Smooth muscle cell (in vitro differentiated cells): ENCODE measurements around the gene KCNQ5. TPM values are rescaled to one million over a fixed set of nuclear protein-coding genes. Genes with fewer than 3 reads are reported as not detected.

ENCODE experiments used
- DNase-seq: peaks from one replicate; lab custom pipeline; 2025; ENCODE audit not compliant: unreplicated experiment; lab: John Stamatoyannopoulos, UW
- H2AFZ ChIP-seq: fragments of 200-600 bp; sonication (generic); 2 replicates; pipeline ENCODE4 v1.6.0; 2016; ENCODE audit warnings: antibody characterized with exemption, low read depth, mild to moderate bottlenecking
- H3F3A ChIP-seq: fragments of 200-600 bp; sonication (generic); 2 replicates; pipeline ENCODE4 v1.6.0; 2017; ENCODE audit warnings: antibody characterized with exemption, low read depth
- H3K27ac ChIP-seq: fragments of 200-600 bp; sonication (generic); 2 replicates; pipeline ENCODE4 v1.5.1; 2016; ENCODE audit warnings: low read depth, mild to moderate bottlenecking
- H3K27me3 ChIP-seq: fragments of 200-600 bp; sonication (generic); 2 replicates; pipeline ENCODE4 v1.6.1; 2016; ENCODE audit warnings: low read depth, mild to moderate bottlenecking
- H3K36me3 ChIP-seq: fragments of 200-600 bp; sonication (generic); 2 replicates; pipeline ENCODE4 v1.5.1; 2016; ENCODE audit warnings: low read depth
- H3K4me1 ChIP-seq: fragments of 200-600 bp; sonication (generic); 2 replicates; pipeline ENCODE4 v1.5.1; 2016; ENCODE audit warnings: low read depth
- H3K4me2 ChIP-seq: fragments of 200-600 bp; sonication (generic); 2 replicates; pipeline ENCODE4 v1.6.0; 2016; ENCODE audit warnings: mild to moderate bottlenecking
- H3K4me3 ChIP-seq: fragments of 200-600 bp; sonication (generic); 2 replicates; pipeline ENCODE4 v1.5.1; 2016; ENCODE audit warnings: mild to moderate bottlenecking
- H3K79me2 ChIP-seq: fragments of 200-600 bp; sonication (generic); 2 replicates; pipeline ENCODE4 v1.6.0; 2016; ENCODE audit warnings: low read depth, mild to moderate bottlenecking
- H3K9ac ChIP-seq: fragments of 200-600 bp; sonication (generic); 2 replicates; pipeline ENCODE4 v1.6.0; 2016; ENCODE audit warnings: low read depth
- H3K9me3 ChIP-seq: fragments of 200-600 bp; sonication (generic); replicated peaks from 2 replicates; pipeline ENCODE4 v1.5.1; 2016; ENCODE audit warnings: low read depth
- H4K20me1 ChIP-seq: fragments of 200-600 bp; sonication (generic); 2 replicates; pipeline ENCODE4 v1.6.0; 2016; ENCODE audit warnings: low read depth
- WGBS: methylation state at CpG from one replicate; pipeline ENCODE4 v1.1.7; 2016; ENCODE audit warnings: low lambda C conversion rate; 5-methylcytosine and 5-hydroxymethylcytosine counted together
- polyA plus RNA-seq: library from polyadenylated mRNA; unstranded; fragments of >200 nt; fragmentation: Nextera tagmentation; extraction: Ambion mirVana; gene quantifications from 2 replicates; pipeline ENCODE4 v1.2.1, GENCODE V29; 2016
- total RNA-seq: library from RNA; depleted of rRNA; stranded (reverse); fragments of >200 nt; gene quantifications from 2 replicates; pipeline ENCODE4 v1.2.3, GENCODE V29; 2014
- TF ChIP-seq, protein P1 (sequence below): fragments of 200-600 bp; sonication (generic); IDR thresholded peaks from 2 replicates; pipeline ENCODE4 v1.5.1; 2017; ENCODE audit warnings: borderline replicate concordance, mild to moderate bottlenecking, antibody characterized with exemption; ENCODE audit not compliant: insufficient read depth, poor library complexity, severe bottlenecking

KCNQ5 gene
- total and polyA plus RNA-seq, 2 experiments from 2014 or later = 1.2 to 2.0 TPM

DNA sequence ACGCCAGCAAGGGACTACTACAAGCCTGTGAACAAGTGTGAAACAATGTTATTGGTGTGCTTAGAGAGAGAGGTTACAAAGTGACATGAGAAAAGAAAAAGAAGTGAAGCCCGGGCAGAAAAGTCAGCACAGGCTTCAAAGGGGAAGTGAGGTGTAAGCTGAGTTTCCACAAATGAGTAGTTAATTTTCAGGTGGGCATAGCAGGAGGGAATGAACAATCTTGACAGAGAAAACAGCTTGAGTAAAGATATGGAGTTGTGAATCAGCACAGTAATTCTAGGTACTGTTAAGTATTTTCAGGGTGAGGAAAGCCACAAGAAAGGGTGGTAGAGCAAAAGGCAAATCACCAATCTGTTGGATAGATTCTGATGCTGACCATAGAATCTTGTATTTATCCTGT, 4.3 kb downstream of the KCNQ5 start:
- Histone ChIP-seq H4K20me1 (no peaks in the 10 kb centered on the region), H3K4me2 (no peak overlapping the region), H3K36me3 (no peaks in the 10 kb centered on the region), H2AFZ (no peak overlapping the region), H3K9ac (no peak overlapping the region), H3F3A (peaks cover 5% of the 10 kb centered on the region), H3K27ac (no peak overlapping the region), H3K9me3 (no peaks in the 10 kb centered on the region), H3K4me1 (peaks cover 7% of the 10 kb centered on the region), H3K4me3 (no peak overlapping the region), H3K79me2 (peaks cover 7% of the 10 kb centered on the region), H3K27me3 (peaks cover 4% of the 10 kb centered on the region)
- no peak for DNase-seq
- WGBS = 93% methylated on average over 2 of the region's 2 CpGs
- TF ChIP-seq, protein P1, sequence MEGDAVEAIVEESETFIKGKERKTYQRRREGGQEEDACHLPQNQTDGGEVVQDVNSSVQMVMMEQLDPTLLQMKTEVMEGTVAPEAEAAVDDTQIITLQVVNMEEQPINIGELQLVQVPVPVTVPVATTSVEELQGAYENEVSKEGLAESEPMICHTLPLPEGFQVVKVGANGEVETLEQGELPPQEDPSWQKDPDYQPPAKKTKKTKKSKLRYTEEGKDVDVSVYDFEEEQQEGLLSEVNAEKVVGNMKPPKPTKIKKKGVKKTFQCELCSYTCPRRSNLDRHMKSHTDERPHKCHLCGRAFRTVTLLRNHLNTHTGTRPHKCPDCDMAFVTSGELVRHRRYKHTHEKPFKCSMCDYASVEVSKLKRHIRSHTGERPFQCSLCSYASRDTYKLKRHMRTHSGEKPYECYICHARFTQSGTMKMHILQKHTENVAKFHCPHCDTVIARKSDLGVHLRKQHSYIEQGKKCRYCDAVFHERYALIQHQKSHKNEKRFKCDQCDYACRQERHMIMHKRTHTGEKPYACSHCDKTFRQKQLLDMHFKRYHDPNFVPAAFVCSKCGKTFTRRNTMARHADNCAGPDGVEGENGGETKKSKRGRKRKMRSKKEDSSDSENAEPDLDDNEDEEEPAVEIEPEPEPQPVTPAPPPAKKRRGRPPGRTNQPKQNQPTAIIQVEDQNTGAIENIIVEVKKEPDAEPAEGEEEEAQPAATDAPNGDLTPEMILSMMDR = no peak

- H3K79me2 ChIP-seq = peaks cover 7% of the 10 kb centered on the region
Measured at GRCh38 chr6:72627539-72627938, 5.7 kb downstream of the KCNQ5 start.

GRCh38 chr6:72631480-72631879, 9.6 kb downstream of the KCNQ5 start:
- Histone ChIP-seq H3K9ac (no peak overlapping the region), H3K4me3 (no peak overlapping the region), H3K4me2 (no peak overlapping the region), H3K27me3 (no peaks in the 10 kb centered on the region), H3K9me3 (no peaks in the 10 kb centered on the region), H3K27ac (no peak overlapping the region), H2AFZ (no peak overlapping the region), H3K4me1 (no peaks in the 10 kb centered on the region), H3K36me3 (no peaks in the 10 kb centered on the region), H3K79me2 (no peaks in the 10 kb centered on the region), H4K20me1 (no peaks in the 10 kb centered on the region), H3F3A (no peaks in the 10 kb centered on the region)
- TF ChIP-seq, protein P1 = no peak
- no peak for DNase-seq

More at GRCh38 chr6:72627539-72627938, 5.7 kb downstream of the KCNQ5 start:
- Histone ChIP-seq H4K20me1 (no peaks in the 10 kb centered on the region), H2AFZ (no peak overlapping the region), H3K9ac (no peak overlapping the region), H3K27ac (no peak overlapping the region), H3K36me3 (no peaks in the 10 kb centered on the region), H3K4me1 (no peaks in the 10 kb centered on the region), H3K9me3 (no peaks in the 10 kb centered on the region), H3K27me3 (peaks cover 4% of the 10 kb centered on the region), H3K4me2 (no peak overlapping the region), H3K4me3 (no peak overlapping the region), H3F3A (no peaks in the 10 kb centered on the region)
- no peak for DNase-seq
- TF ChIP-seq, protein P1 = no peak

DNA sequence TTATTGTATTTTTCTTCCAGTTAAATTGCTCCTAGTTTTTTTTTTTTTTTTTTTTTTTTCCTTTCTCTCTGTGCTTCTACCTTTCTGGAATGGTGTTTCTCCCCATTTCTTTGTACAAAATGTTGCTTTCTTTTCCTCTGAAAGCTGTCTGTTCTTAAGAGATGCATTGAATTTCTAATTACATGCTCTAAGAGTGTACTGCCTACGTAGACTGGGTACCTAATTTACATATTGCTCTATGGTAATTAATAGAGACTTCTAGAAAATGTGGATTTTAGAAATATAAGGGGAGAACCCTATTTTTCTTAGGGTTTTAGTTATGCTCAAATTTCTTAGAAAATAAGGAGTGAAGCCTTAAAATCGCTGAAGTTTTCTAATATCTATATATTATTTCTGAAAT, 13.8 kb downstream of the KCNQ5 start:
- H3K4me3 ChIP-seq = no peak overlapping the region
- TF ChIP-seq, protein P1 = no peak
- no peak overlapping the region for H3K27ac ChIP-seq
- no peaks in the 10 kb centered on the region for H3F3A ChIP-seq
- DNase-seq = no peak
- no peak overlapping the region for H3K9ac ChIP-seq
- no peak overlapping the region for H3K4me2 ChIP-seq
- H2AFZ ChIP-seq = no peak overlapping the region
- no peaks in the 10 kb centered on the region for H3K36me3 ChIP-seq
- H3K9me3 ChIP-seq = no peaks in the 10 kb centered on the region
- H3K4me1 ChIP-seq = no peaks in the 10 kb centered on the region
- 98% methylated on average over 2 of the region's 2 CpGs for WGBS
- no peaks in the 10 kb centered on the region for H3K79me2 ChIP-seq
- no peaks in the 10 kb centered on the region for H3K27me3 ChIP-seq
- no peaks in the 10 kb centered on the region for H4K20me1 ChIP-seq
